Measurements from ENCODE around the gene HMCN1. TPM values are rescaled to one million over a fixed set of nuclear protein-coding genes. Genes with fewer than 3 reads are reported as not detected.

HMCN1 gene
- total RNA-seq, 2 experiments from 2014 or later: under 0.01 TPM; not detected in 1

DNA sequence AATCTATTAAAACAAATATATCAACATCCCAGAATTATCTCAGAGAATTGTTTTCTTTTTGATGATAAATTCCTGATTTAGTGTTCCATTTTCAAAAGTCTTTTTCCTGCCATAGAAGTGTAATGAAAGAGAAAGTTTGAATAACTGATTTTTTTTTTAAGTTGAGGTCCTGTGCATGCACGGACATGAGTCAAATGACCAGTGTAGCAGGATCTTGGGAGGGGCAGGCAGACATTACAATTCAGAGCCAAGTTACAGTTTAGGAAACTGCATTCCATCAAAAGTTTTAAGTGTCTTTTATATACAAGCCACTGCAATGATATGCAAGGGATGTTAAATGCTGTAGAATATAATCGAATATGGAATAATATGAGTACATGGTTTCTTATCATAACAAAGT, 227.5 kb downstream of the HMCN1 start:
- Mint-ChIP-seq H3K36me3 (ENCODE audit: low read depth) (no peaks in the 10 kb centered on the region), H3K4me3 (no peak overlapping the region), H3K27ac (no peak overlapping the region), H3K9me3 (no peaks in the 10 kb centered on the region), H3K27me3 (peaks cover 4% of the 10 kb centered on the region), H3K4me1 (no peaks in the 10 kb centered on the region)
- no peak for DNase-seq
- ChIA-PET CTCF (no interaction called here), POLR2A (no interaction called here)

DNA sequence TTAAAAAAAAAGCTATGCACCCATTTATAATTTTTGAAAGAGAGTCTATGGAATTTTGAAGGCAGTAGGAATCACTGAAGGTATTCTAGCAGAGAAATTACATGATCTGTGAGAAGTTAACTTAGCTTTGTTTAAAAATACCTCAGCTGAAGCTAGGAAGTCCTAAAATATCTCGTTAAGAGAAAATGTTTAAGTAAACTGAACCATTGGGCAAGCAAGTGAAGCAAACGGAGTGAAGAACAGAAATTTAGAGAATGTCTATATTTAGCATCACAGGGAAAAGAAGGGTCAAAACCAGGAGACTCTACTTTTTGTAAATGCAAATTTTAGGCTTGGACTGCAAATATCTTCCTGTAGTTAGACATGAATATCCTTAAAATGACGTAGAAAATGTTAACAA, 230.8 kb downstream of the HMCN1 start:
- ChIA-PET POLR2A (no interaction called here), CTCF (no interaction called here)
- H3K27me3 Mint-ChIP-seq: peaks cover 4% of the 10 kb centered on the region
- H3K4me1 Mint-ChIP-seq: no peaks in the 10 kb centered on the region
- no peak overlapping the region for H3K27ac Mint-ChIP-seq
- no peak for DNase-seq
- no peak overlapping the region for H3K4me3 Mint-ChIP-seq
- H3K36me3 Mint-ChIP-seq (ENCODE audit: low read depth): no peaks in the 10 kb centered on the region
- H3K9me3 Mint-ChIP-seq: no peaks in the 10 kb centered on the region

DNA sequence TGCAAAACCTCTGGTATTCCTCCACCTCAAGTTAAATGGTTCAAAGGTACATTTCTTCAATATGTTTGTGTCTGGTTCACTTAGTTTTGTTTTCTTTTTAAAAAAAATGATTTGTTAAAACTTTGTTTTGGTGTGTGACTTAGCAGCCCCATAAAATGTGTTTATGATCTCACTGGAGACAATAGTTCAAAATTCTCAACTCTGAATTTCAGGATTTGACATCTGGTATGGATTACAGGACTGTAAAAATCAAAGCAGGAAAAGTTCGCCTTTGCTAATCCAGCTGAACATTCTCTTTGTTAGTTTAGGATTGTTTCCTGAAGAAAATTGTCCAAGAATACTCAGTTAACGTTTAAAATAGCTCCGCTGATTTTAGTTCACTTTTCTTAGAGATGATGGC, 231.7 kb downstream of the HMCN1 start:
- no peaks in the 10 kb centered on the region for H3K9me3 Mint-ChIP-seq
- H3K4me1 Mint-ChIP-seq: no peaks in the 10 kb centered on the region
- ChIA-PET POLR2A (no interaction called here), CTCF (no interaction called here)
- peaks cover 4% of the 10 kb centered on the region for H3K27me3 Mint-ChIP-seq
- no peaks in the 10 kb centered on the region for H3K36me3 Mint-ChIP-seq (ENCODE audit: low read depth)
- no peak for DNase-seq
- no peak overlapping the region for H3K27ac Mint-ChIP-seq
- H3K4me3 Mint-ChIP-seq: no peak overlapping the region

DNA sequence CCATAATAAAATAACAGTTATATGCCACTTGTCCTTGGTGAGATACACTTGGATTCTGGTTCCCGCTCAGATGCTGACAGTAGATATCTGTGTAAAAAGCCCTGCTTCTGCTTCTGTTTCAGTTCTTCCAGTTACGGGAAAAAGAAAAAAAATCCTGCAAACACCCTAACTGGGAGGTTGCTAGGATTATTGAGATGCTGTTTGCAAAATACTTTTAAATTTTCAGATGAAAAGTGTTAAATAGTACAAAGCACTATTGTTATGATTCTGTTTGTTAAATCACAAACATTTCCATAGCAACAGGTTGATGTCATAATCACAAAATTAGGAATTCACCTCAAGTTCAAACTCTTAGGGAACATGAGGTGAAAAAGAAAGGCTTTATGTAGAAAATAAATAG, 232.3 kb downstream of the HMCN1 start:
- CTCF ChIA-PET: no interaction called here
- POLR2A ChIA-PET: no interaction called here
- Mint-ChIP-seq H3K36me3 (ENCODE audit: low read depth) (no peaks in the 10 kb centered on the region), H3K27ac (no peak overlapping the region), H3K27me3 (peaks cover 4% of the 10 kb centered on the region), H3K4me3 (no peak overlapping the region), H3K4me1 (no peaks in the 10 kb centered on the region), H3K9me3 (no peaks in the 10 kb centered on the region)
- DNase-seq: no peak

DNA sequence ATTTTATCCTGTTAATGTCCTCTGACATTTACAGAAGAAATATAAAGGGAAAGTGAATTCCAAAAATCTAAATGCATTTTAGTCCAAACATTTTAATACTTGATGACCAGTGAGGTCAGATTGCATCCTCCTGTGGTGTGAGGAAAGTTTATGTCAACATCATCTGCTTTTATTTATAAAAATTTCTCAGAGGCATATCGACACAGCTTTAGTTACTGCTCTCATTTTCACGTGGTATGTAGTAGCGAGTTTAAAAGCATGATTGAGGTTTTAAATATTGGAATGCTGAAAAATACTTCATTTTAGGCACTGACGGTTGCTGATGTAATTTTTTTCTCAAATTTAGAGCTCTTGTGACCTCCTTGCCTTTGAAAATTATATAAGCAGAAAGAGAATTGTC, 234.8 kb downstream of the HMCN1 start:
- ChIA-PET POLR2A (no interaction called here), CTCF (no interaction called here)
- Mint-ChIP-seq H3K4me1 (no peaks in the 10 kb centered on the region), H3K27ac (no peak overlapping the region), H3K9me3 (no peaks in the 10 kb centered on the region), H3K27me3 (peaks cover 4% of the 10 kb centered on the region), H3K36me3 (ENCODE audit: low read depth) (no peaks in the 10 kb centered on the region), H3K4me3 (no peak overlapping the region)
- no peak for DNase-seq

DNA sequence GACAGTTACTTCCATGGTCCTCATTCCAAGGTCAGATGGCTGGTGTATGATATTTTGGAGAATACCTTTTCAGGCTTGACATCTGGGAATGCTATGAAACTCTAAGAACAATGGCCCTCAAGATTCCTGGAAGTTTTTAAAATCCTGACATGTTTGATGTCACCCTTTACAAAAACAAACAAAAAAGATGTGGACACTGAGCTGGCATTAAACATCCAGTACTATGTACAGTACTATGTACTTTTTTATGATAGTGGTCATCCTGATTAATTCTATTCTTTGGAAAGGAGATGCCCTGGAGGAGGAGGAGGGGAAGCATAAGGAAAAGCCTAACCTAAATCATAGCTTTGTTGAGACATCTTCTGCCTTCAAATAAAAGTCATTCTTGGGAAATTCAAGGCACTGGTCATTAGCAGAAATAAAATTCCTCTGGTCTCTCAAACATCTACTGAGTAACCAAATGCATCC, 235.4 kb downstream of the HMCN1 start:
- Mint-ChIP-seq H3K36me3 (ENCODE audit: low read depth) (no peaks in the 10 kb centered on the region), H3K4me3 (no peak overlapping the region), H3K4me1 (no peaks in the 10 kb centered on the region), H3K9me3 (no peaks in the 10 kb centered on the region), H3K27me3 (peaks cover 2% of the 10 kb centered on the region), H3K27ac (no peak overlapping the region)
- ChIA-PET POLR2A (no interaction called here), CTCF (no interaction called here)
- DNase-seq: no peak

DNA sequence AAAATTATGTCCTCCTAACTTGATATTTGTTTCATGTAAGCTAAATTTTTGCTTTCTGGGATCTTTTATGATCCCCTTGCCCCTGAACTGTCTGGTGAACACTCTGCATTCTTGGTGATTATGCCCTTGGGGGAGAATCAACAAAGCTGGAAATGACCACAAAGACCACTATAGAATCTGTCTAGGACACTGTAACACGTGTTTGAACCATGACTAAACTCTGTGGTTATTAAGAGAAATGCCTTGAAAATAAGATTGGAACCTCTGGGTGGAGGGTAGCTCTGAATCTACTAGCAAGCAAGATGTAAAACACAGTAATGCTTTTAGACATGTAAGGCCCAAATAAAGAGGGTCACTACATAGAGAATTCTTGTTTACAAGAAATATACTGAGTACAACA, 237.5 kb downstream of the HMCN1 start:
- POLR2A ChIA-PET: no interaction called here
- Mint-ChIP-seq H3K36me3 (ENCODE audit: low read depth) (no peaks in the 10 kb centered on the region), H3K27me3 (peaks cover 2% of the 10 kb centered on the region), H3K4me1 (no peaks in the 10 kb centered on the region), H3K4me3 (no peak overlapping the region), H3K9me3 (no peaks in the 10 kb centered on the region), H3K27ac (no peak overlapping the region)
- CTCF ChIA-PET: no interaction called here
- no peak for DNase-seq

DNA sequence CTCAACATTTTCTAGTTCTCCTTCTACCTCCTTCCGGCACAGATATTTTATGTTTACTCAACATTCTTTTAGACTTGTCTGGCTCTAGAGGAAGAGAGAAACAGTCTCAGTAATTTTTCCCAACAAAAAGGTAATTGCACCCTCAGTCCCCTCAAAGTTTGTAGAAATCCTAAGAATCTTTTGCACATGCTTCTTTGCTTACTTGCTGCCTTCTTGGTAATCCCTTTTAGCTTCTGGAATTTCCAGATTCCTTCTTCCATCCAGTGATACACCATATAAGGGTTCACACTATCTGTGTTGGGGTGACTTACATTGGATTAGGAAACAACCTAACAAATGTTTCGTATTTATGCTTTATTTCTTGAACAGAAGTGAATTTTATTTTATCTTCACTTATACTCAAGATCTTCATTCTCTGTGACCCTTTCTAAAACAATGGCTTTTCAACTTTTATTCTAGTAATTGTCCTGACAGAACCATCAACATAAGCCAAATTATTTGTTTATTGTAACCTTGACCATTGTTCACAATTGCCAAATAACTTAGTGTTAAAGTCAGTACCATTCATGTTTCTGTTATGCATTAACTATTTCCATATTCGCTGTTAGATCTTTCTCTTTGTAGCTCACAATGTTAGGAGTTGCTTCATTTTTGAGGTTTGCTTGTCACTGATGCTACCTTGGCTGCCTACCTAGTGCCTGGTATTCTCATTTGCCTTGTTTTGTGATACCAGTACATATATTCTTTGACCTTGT, 238.1 kb downstream of the HMCN1 start:
- POLR2A ChIA-PET: no interaction called here
- no peak for DNase-seq
- Mint-ChIP-seq H3K27me3 (peaks cover 2% of the 10 kb centered on the region), H3K27ac (no peak overlapping the region), H3K36me3 (ENCODE audit: low read depth) (no peaks in the 10 kb centered on the region), H3K9me3 (no peaks in the 10 kb centered on the region), H3K4me1 (no peaks in the 10 kb centered on the region), H3K4me3 (no peak overlapping the region)
- CTCF ChIA-PET: no interaction called here

DNA sequence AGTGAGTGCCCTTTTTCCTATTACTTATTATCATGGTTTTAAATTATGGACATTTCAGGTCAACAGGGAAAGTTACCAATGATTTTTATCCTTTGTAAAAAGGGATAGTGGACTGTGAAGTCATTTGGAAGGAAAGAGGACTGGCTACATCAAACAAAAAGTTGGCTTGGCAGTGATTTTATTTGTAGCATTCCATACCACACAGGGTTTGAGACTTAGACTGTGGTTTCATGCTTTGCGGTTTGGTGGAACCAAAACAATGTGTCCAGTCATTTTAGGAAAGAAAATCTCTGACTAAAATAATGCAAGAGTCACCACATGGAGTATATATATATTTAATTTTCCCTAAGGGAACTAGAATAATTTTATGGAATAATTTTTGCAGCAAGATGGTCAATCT, 239.5 kb downstream of the HMCN1 start:
- Mint-ChIP-seq H3K36me3 (ENCODE audit: low read depth) (no peaks in the 10 kb centered on the region), H3K27ac (no peak overlapping the region), H3K9me3 (no peaks in the 10 kb centered on the region), H3K27me3 (peaks cover 2% of the 10 kb centered on the region), H3K4me3 (no peak overlapping the region), H3K4me1 (no peaks in the 10 kb centered on the region)
- ChIA-PET POLR2A (no interaction called here), CTCF (no interaction called here)
- no peak for DNase-seq

DNA sequence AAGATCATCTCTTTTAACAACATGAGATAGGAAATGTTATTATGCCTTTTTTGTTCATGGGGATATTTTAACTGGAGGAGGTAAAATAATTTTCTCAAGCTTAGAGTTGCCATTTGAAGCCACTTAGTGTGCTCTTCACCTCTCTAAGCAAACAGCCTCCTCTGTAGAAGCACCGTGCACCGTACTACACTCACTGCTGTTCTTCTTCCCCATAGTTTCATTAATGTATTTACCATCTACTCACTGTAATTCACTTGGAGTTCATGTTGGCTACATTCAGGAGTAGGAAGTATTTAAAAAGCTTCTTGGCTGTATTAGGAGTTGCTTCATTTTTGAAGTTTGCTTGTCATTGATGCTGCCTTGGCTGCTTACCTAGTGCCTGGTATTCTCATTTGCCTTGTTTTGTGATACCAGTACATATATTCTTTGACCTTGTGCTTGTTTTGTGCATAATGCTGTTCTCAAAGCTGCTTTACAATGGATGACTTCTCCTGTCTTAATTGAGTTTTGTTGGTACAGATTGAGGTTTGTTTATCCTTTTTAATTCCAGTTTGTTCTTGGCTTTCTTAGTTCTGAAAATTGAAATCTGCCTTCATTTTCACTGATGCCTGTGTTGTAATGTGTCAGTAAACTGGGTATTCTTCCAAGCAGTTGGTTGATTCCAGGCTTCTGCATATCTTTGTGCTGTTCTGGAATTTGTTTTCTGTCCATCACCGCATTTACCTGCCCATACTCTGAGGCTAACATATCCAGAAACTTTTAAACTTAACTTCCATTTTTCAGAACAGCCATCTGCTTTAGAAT, 240.4 kb downstream of the HMCN1 start:
- DNase-seq: no peak
- Mint-ChIP-seq H3K27ac (no peak overlapping the region), H3K27me3 (peaks cover 2% of the 10 kb centered on the region), H3K36me3 (ENCODE audit: low read depth) (no peaks in the 10 kb centered on the region), H3K4me1 (no peaks in the 10 kb centered on the region), H3K4me3 (no peak overlapping the region), H3K9me3 (no peaks in the 10 kb centered on the region)
- POLR2A ChIA-PET: no interaction called here
- CTCF ChIA-PET: no interaction called here

DNA sequence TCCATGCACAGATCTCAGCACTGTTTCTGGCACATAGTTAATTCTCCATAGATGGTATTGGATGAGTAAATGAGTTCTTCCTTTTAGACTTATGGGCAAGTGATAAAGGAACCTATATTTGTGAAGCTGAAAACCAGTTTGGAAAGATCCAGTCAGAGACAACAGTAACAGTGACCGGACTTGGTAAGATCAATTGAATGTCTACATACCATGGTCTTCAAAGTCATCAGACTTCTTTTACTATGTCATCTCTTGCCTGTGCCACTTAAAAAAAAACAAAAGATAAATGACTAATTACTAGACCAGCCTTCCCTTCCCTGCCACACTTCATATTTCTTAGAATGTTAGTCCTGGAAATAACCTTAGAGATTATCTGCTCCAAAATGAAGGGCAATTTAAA, 246.7 kb downstream of the HMCN1 start:
- H3K9me3 Mint-ChIP-seq: no peaks in the 10 kb centered on the region
- CTCF ChIA-PET: no interaction called here
- H3K27ac Mint-ChIP-seq: no peak overlapping the region
- DNase-seq: no peak
- no peak overlapping the region for H3K4me3 Mint-ChIP-seq
- POLR2A ChIA-PET: no interaction called here
- no peaks in the 10 kb centered on the region for H3K4me1 Mint-ChIP-seq
- no peaks in the 10 kb centered on the region for H3K36me3 Mint-ChIP-seq (ENCODE audit: low read depth)
- no peaks in the 10 kb centered on the region for H3K27me3 Mint-ChIP-seq

DNA sequence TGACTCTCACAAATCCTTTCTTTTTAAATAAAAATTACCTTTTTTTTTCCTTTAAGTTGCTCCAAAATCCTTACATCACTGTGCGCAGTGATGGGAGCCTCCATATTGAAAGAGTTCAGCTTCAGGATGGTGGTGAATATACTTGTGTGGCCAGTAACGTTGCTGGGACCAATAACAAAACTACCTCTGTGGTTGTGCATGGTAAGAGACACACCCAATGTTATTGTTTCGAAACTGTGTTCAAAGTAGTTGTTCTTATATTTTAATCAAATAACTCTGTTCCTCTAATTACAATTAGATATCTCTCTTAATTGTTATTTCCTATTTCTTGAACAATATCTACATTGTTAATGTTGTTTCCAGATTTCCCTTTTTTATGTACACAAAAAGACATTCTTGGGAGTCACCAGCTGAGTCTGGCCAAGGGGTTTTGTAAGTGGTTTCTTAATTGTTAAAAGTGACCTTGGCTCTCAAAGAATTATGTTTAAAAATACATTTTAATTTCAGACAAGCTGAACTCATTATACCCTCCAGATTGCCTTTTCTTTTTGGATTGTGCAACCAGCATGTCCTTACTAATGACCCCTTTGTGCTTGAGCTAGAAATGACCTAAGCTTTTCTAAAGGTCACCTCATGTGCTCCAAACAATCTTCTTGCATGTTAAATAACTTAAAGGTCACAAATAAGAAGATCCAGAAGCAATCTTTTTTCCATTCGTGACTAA, 250.1 kb downstream of the HMCN1 start:
- no peaks in the 10 kb centered on the region for H3K36me3 Mint-ChIP-seq (ENCODE audit: low read depth)
- H3K9me3 Mint-ChIP-seq: no peaks in the 10 kb centered on the region
- no peak for DNase-seq
- CTCF ChIA-PET: no interaction called here
- H3K4me3 Mint-ChIP-seq: no peak overlapping the region
- no peaks in the 10 kb centered on the region for H3K27me3 Mint-ChIP-seq
- POLR2A ChIA-PET: no interaction called here
- H3K4me1 Mint-ChIP-seq: peaks cover 10% of the 10 kb centered on the region
- H3K27ac Mint-ChIP-seq: no peak overlapping the region

DNA sequence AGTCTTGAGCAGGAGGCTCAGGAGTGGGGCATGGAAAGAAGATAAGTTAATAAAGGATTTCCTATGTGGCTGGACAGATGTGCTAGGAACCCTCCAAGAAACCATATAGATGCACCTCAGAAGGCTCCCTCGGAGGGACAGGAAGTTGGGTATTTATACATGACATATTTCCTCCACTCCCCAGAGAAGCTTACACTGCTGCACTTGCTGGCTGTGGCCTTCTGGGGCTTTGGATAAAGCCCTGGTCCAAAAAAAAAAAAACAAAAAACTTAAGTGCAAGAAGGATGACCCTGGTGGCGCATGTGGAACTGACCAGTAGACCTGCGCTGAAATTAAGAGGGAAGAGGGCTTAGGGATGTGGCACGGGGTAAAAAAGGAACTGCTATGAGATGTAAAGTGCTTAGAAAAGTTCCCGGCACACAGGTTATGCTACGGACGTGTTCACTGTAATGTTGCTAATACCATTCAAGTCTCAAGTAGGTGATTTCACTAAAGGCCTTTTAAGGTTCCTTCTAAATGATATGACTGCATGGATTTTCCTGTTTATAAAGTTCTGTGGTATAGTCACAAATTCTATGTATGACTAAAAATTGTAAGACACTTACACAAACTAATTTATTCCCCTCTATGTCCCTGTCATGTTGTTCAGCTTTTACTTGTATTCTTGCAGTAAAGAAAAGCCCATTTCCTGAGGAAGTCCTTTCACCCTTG, 253.6 kb downstream of the HMCN1 start:
- H3K4me1 Mint-ChIP-seq: peaks cover 10% of the 10 kb centered on the region
- H3K9me3 Mint-ChIP-seq: no peaks in the 10 kb centered on the region
- H3K27ac Mint-ChIP-seq: no peak overlapping the region
- POLR2A ChIA-PET: no interaction called here
- CTCF ChIA-PET: no interaction called here
- no peaks in the 10 kb centered on the region for H3K27me3 Mint-ChIP-seq
- H3K4me3 Mint-ChIP-seq: no peak overlapping the region
- DNase-seq: no peak
- H3K36me3 Mint-ChIP-seq (ENCODE audit: low read depth): no peaks in the 10 kb centered on the region
